ENCODE data around the gene CHM.
"Not testable (repeated sequence)": the region's sequence is repeated elsewhere in the genome, so short reads cannot be mapped to it uniquely, and the experiment has no call there.

The CHM gene

DNA sequence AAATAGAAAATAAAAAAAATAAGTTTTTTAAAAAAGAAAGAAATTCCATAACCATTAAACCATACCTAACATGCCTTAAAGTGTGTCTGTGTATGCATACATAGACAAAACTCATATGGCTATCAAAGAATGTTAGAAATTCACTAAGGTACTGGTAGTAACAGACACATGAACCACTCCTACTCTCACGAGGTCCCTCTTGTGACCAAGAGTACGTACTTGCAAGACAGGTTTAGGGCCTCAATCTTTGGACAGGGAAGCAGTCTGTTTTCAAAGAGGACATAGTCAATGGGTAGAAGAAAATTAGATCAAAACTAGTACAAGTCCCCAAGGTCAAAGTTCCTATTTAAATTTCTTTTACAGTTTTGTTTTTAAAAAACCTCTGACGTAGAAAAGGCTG, 117.3 kb downstream of the CHM start:
- Histone ChIP-seq H3K27ac (ENCODE audit: poor library complexity, severe bottlenecking) (no peak overlapping the region), H3K27me3 (ENCODE audit: insufficient read depth, poor library complexity, severe bottlenecking) (no peaks in the 10 kb centered on the region), H3K4me1 (ENCODE audit: insufficient read depth, poor library complexity, severe bottlenecking) (no peaks in the 10 kb centered on the region), H3K9me3 (ENCODE audit: severe bottlenecking) (no peaks in the 10 kb centered on the region), H3K36me3 (ENCODE audit: low read depth) (no peaks in the 10 kb centered on the region), H3K4me3 (ENCODE audit: severe bottlenecking) (no peak overlapping the region)
- DNase-seq (ENCODE audit: low spot score): no peak
- TF ChIP-seq, protein P1, sequence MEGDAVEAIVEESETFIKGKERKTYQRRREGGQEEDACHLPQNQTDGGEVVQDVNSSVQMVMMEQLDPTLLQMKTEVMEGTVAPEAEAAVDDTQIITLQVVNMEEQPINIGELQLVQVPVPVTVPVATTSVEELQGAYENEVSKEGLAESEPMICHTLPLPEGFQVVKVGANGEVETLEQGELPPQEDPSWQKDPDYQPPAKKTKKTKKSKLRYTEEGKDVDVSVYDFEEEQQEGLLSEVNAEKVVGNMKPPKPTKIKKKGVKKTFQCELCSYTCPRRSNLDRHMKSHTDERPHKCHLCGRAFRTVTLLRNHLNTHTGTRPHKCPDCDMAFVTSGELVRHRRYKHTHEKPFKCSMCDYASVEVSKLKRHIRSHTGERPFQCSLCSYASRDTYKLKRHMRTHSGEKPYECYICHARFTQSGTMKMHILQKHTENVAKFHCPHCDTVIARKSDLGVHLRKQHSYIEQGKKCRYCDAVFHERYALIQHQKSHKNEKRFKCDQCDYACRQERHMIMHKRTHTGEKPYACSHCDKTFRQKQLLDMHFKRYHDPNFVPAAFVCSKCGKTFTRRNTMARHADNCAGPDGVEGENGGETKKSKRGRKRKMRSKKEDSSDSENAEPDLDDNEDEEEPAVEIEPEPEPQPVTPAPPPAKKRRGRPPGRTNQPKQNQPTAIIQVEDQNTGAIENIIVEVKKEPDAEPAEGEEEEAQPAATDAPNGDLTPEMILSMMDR (IDR thresholded peaks at IDR 0.05; ENCODE audit: poor library complexity, severe bottlenecking): no peak
- no peak for ATAC-seq (ENCODE audit: low read depth)

DNA sequence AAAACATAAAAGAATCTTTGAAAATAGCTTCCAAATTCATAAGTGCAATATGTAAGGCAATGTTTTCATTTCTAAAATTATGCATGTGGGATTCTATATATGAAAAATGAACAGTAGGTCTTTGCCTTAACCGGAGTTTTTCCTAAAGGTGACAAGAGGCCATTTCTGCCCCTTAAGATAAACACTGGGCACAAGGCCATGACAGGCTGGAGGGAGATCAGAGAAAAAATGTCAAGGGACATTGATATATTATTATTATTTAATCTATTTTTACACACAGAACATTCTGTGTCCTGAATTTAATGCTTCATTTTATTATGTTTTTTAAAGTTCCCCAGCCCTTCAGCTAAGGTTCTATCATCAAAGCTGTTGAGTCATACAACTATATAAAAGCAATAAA, 118.8 kb downstream of the CHM start:
- no peaks in the 10 kb centered on the region for H3K27me3 ChIP-seq (ENCODE audit: insufficient read depth, poor library complexity, severe bottlenecking)
- H3K4me3 ChIP-seq (ENCODE audit: severe bottlenecking): no peak overlapping the region
- H3K4me1 ChIP-seq (ENCODE audit: insufficient read depth, poor library complexity, severe bottlenecking): no peaks in the 10 kb centered on the region
- H3K27ac ChIP-seq (ENCODE audit: poor library complexity, severe bottlenecking): no peak overlapping the region
- no peak for ATAC-seq (ENCODE audit: low read depth)
- TF ChIP-seq, protein P1 (IDR thresholded peaks at IDR 0.05; ENCODE audit: poor library complexity, severe bottlenecking): no peak
- no peaks in the 10 kb centered on the region for H3K9me3 ChIP-seq (ENCODE audit: severe bottlenecking)
- H3K36me3 ChIP-seq (ENCODE audit: low read depth): no peaks in the 10 kb centered on the region
- no peak for DNase-seq (ENCODE audit: low spot score)

GRCh38 chrX:85927740-85928139, 119.6 kb downstream of the CHM start:
- no peaks in the 10 kb centered on the region for H3K9me3 ChIP-seq (ENCODE audit: severe bottlenecking)
- no peaks in the 10 kb centered on the region for H3K4me1 ChIP-seq (ENCODE audit: insufficient read depth, poor library complexity, severe bottlenecking)
- H3K4me3 ChIP-seq (ENCODE audit: severe bottlenecking): no peak overlapping the region
- H3K36me3 ChIP-seq (ENCODE audit: low read depth): no peaks in the 10 kb centered on the region
- H3K27me3 ChIP-seq (ENCODE audit: insufficient read depth, poor library complexity, severe bottlenecking): no peaks in the 10 kb centered on the region
- no peak for DNase-seq (ENCODE audit: low spot score)
- ATAC-seq (ENCODE audit: low read depth): no peak
- no peak overlapping the region for H3K27ac ChIP-seq (ENCODE audit: poor library complexity, severe bottlenecking)
- TF ChIP-seq, protein P1 (IDR thresholded peaks at IDR 0.05; ENCODE audit: poor library complexity, severe bottlenecking): no peak

GRCh38 chrX:85922821-85923220, 124.5 kb downstream of the CHM start:
- Histone ChIP-seq H3K27me3 (ENCODE audit: insufficient read depth, poor library complexity, severe bottlenecking) (no peaks in the 10 kb centered on the region), H3K4me1 (ENCODE audit: insufficient read depth, poor library complexity, severe bottlenecking) (no peaks in the 10 kb centered on the region), H3K27ac (ENCODE audit: poor library complexity, severe bottlenecking) (no peak overlapping the region), H3K9me3 (ENCODE audit: severe bottlenecking) (no peaks in the 10 kb centered on the region), H3K36me3 (ENCODE audit: low read depth) (no peaks in the 10 kb centered on the region), H3K4me3 (ENCODE audit: severe bottlenecking) (no peak overlapping the region)
- DNase-seq (ENCODE audit: low spot score) (no peak), ATAC-seq (ENCODE audit: low read depth) (no peak)
- TF ChIP-seq, protein P1 (IDR thresholded peaks at IDR 0.05; ENCODE audit: poor library complexity, severe bottlenecking): no peak

- not testable (repeated sequence) for H3K4me3 ChIP-seq (ENCODE audit: severe bottlenecking); H3K9me3 ChIP-seq (ENCODE audit: severe bottlenecking); H3K27me3 ChIP-seq (ENCODE audit: insufficient read depth, poor library complexity, severe bottlenecking); H3K27ac ChIP-seq (ENCODE audit: poor library complexity, severe bottlenecking); H3K36me3 ChIP-seq (ENCODE audit: low read depth); ATAC-seq (ENCODE audit: low read depth); H3K4me1 ChIP-seq (ENCODE audit: insufficient read depth, poor library complexity, severe bottlenecking); DNase-seq (ENCODE audit: low spot score)
Measured at GRCh38 chrX:85916656-85917280, 130.6 kb downstream of the CHM start.
